Esophagus mucosa (tissue), 1 donor: Measurements from ENCODE around the gene AOX1. TPM values are rescaled to one million over a fixed set of nuclear protein-coding genes. Genes with fewer than 3 reads are reported as not detected.
"Not testable (repeated sequence)": the region's sequence is repeated elsewhere in the genome, so short reads cannot be mapped to it uniquely, and the experiment has no call there.

ENCODE experiments used
- ATAC-seq: fragments of 200-7000 bp; cut with Tn5 transposase; one replicate; pipeline ENCODE4 v1.9.1; 2020
- total RNA-seq: library from RNA; stranded (reverse); gene quantifications from one replicate; pipeline ENCODE4 v1.2.4, GENCODE V29; 2023
- donor health status: DM: yes; HTN: yes; CAD: no.

AOX1 gene
- total RNA-seq, 1 donor from 2014 or later: 5.2 TPM

- no peak for ATAC-seq
Measured at GRCh38 chr2:200669308-200669707, 83.5 kb downstream of the AOX1 start.

DNA sequence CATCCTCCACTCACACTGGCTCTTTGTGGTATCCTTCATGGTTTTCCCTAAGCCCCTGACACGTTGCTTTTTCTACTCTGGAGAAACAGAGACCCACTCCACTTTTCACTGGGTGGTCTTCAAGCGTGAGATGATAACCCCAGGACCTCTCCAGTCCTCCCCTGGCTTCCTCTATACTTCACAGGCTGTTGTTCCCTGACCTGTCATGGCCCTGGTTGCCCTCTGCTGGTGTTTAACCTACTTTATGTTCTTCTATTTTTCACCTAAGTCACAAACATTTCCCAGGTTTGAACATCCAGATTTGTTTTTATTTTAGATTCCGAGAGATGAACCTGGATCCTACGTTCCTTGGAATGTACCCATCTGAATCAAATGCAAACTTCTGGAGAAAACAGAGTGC, 84.5 kb downstream of the AOX1 start:
- ATAC-seq: no peak

GRCh38 chr2:200670751-200671150, 84.9 kb downstream of the AOX1 start:
- no peak for ATAC-seq

GRCh38 chr2:200673191-200673590, 87.4 kb downstream of the AOX1 start:
- ATAC-seq: no peak

DNA sequence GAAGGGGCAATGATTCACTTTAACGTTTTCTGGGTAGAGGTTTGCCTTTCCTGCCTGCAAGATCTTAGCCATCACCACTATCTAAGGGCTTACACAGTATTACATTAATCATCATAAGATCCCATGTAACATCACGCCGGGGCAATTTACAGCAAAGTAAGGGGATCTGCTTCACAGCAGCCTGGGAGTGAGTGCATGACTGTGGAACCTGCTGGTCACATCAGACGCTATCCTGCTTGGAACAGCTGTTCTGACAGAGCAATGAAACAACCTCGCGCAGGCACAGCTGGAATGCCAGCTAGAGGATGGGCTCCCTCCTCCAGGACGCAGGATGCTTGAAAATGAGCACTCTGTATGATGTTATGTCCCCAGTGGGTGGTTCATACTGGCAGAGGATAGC, 89.0 kb downstream of the AOX1 start:
- ATAC-seq: no peak

DNA sequence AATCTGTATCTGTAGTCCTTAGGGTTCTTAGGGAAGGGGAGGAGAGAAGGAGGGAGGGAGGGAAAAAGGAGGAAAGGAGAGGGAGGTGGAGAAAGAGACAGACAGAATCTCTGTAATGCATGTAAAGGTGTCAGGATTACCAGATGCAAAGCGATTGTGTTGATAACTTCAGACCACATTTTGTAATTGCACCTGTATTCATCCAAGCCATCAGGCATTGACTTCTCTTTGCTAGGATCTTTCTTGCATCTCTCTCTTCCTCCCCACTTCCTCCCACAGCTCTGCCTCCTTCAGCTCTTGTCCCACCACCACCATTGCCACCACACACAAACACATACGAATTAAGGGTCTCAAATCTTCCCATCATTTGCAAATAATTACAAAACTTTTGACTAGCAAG, 91.4 kb downstream of the AOX1 start:
- no peak for ATAC-seq

- ATAC-seq: no peak
Measured at GRCh38 chr2:200677721-200678532, 92.1 kb downstream of the AOX1 start.

DNA sequence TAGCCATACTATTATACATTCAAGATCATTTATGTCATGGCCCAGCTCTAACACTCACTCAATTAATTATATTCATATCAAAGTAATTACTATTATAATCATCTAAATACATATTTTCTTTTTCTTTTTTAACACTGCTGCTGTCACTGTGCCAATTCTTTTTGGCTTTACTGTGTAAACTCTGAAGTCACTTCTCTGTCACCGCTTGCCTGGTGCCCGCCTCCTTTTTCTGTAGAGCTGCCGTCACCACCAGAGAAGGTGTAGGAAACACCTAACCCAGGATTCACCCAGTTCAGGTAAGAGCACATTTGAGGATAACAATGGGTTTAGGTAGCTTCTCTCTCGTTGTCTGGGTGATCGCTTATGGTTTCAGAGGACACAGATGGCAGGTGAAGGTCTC, 93.3 kb downstream of the AOX1 start:
- no peak for ATAC-seq

DNA sequence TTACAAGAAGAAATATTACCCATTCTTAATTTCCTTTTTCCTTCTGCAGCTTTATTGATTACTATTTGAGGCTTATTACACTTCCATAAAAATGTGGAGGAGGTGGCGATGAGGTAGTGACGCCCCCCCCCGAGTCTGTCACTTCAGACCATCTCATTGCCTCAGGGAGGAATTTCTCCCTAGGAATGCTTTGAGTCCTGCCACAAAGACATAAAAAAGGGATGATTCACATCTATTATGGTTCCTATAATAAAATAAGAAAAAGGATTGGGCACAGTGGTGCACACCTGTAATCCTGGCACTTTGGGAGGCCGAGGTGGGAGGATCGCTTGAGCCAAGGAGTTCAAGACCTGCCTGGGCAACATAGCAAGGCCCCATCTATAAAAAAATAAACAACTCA, 93.7 kb downstream of the AOX1 start:
- no peak for ATAC-seq

- no peak for ATAC-seq
Measured at GRCh38 chr2:200681697-200682096, 95.9 kb downstream of the AOX1 start.

DNA sequence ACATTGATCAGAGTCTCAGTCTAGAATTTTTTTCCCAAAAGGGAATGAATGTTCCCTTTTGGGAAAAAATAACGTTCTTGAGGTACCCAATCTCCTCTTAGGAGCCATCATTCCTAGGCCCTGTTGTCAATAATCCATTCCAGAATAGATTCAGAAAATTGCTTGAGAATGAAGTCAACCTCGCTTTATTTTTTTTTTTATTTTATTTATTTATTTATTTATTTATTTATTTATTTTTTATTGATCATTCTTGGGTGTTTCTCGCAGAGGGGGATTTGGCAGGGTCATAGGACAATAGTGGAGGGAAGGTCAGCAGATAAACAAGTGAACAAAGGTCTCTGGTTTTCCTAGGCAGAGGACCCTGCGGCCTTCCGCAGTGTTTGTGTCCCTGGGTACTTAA, 96.6 kb downstream of the AOX1 start:
- ATAC-seq: not testable (repeated sequence)

GRCh38 chr2:200687922-200688920, 102.4 kb downstream of the AOX1 start:
- no peak for ATAC-seq

GRCh38 chr2:200689115-200689514, 103.3 kb downstream of the AOX1 start:
- no peak for ATAC-seq

DNA sequence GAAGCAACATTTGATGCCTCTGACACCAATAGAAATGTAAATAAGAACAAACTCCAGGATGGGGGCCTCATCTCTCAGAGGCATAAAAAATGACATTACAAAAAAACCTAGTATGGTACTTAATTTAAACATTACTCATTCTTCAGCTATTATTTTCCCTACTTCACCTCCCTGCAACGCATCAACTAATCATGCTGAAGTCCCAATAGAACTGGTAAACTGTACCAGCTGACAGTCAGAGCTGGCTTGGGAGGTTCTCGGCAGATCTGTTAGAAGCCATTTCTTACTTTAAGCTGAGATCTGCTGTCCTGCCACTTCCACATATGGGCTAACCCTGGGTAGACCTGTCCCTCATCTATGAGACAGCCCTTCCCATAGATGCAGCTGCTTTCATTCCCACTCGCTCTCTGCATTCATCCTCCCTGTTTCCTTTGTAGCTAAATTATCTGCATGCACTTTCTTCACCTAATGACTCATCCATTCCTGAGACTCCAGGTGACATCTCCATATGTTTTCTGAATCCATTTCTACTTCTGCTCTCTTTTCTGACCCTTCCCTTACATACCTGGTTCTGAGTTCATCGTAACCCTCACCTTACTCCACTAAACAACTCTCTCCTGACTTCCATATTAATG, 108.1 kb downstream of the AOX1 start:
- ATAC-seq: no peak

GRCh38 chr2:200695191-200695590, 109.4 kb downstream of the AOX1 start:
- ATAC-seq: no peak

- no peak for ATAC-seq
Measured at GRCh38 chr2:200695601-200696000, 109.8 kb downstream of the AOX1 start.

DNA sequence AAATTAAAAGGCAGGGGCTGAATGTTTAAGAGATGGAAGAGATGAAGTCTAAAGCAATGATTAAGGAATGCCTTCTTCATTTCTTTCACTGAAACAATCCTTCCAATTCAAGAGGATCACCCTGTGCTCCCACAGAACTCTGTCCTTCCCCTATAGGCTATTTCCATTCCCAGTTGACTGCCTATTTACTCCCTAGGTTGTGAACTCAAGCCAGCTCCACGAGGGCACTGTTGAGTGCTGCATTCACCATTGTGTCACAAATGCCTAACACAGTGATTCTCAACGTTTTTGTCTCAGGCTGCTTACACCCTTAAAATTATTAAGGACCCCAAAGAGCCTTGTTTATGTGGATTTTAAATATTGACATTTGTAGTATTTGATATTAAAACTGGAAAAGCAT, 112.4 kb downstream of the AOX1 start:
- ATAC-seq: no peak

- ATAC-seq: no peak
Measured at GRCh38 chr2:200699310-200699709, 113.5 kb downstream of the AOX1 start.

GRCh38 chr2:200700856-200701255, 115.0 kb downstream of the AOX1 start:
- ATAC-seq: no peak

DNA sequence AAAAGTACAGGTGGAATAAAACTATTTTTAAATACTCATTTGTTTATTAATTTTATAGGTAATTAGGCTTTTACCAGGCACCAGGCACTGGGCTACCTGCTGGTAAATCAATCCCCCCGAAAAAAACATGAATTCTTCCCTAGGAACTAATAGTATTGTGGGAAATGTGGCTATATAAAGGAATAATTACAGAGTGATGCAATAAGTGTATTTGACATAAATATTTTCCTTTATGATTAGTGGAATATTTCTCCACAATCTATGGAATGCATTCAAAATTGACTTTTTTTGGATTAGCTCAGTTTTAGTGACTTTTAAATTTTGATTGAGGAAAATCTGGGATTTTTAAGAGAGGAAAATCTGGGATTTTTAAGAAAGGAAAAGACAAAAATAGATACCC, 116.2 kb downstream of the AOX1 start:
- no peak for ATAC-seq

DNA sequence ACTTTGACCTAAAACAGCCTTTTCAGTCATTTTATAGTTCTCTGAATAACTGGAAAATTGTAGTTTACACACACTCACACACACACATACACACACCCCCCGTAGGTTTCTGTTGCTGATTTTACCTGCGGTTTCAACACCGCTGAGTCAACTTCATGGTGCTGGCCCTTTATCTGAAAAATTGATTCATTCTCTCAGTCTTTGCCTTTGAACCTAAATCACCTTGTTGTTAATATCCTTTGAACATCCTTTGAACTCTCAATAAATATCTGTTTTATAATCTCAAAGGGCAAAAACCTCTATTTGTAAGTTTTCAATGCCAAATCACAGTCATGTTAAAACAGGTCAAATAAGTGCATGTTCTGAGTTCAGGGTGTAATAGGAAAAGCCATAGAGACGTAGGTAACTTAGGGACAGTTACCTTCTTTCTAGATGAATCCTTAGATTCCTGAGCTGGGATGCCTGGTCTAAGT, 116.9 kb downstream of the AOX1 start:
- no peak for ATAC-seq

DNA sequence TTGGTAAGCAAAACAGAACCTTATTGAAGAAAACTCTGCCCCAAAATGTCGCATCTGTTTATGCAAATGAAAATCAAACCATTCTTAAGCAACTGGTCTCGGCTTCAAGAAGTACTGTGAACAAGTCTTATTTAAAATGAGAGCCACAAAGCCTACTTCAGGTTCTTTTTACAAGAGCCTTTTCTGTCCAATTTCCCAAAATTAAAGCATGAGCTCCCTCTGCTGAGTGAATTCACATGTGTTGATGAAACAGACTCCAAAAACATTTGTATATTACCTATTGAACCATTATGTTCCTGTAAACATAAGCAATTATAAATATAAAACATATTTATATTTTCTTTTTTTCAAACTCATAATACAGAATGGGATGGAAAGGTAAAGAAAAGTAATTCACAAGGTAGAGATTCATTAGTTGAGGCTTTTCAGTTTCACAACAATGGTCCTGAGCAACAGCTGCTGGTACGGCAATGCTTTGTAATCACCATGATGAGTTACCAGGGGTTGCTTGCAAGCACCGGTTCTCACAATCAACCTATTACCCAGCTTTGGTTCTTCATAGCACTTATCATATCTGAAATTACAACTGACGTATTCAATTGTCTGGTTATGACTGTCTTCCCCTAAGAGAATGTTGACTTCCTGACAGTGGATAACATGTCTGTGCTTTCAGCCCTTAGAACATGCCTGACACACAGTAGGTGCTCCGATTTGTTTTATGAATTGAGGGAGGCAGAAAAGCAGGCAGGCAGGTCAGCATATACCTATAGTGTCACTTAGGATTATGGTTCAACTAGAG, 117.5 kb downstream of the AOX1 start:
- no peak for ATAC-seq
